Thyroid gland (tissue), 4 donors: ENCODE data around the gene COG2. TPM values are rescaled to one million over a fixed set of nuclear protein-coding genes. Genes with fewer than 3 reads are reported as not detected.
"Not testable (repeated sequence)": the region's sequence is repeated elsewhere in the genome, so short reads cannot be mapped to it uniquely, and the experiment has no call there.

Experiments
- DNase-seq, 2 donors: peaks; one replicate each; pipeline ENCODE4 v3.0.0-alpha.2; 2019
- H3K27ac ChIP-seq, 3 donors: fragments of 200-600 bp; sonication (generic); 1 replicate in 2 of 3; 2 replicates in 1 of 3; pipeline ENCODE4 v1.5.1; 2016 to 2019; ENCODE audit warnings: mild to moderate bottlenecking in 1 of 3, moderate library complexity in 1 of 3
- H3K27me3 ChIP-seq: fragments of 200-600 bp; sonication (generic); one replicate; pipeline ENCODE4 v1.5.1; 2019
- H3K36me3 ChIP-seq, 2 donors: fragments of 200-600 bp; sonication (generic); one replicate each; pipeline ENCODE4 v1.5.1; 2016 to 2019
- H3K4me1 ChIP-seq, 2 donors: fragments of 200-600 bp; sonication (generic); one replicate each; pipeline ENCODE4 v1.5.1; 2017 to 2019
- H3K4me3 ChIP-seq, 3 donors: fragments of 200-600 bp; sonication (generic); replicated peaks in 1 of 3; 1 replicate in 2 of 3; 2 replicates in 1 of 3; pipeline ENCODE4 v1.5.1; 2016; ENCODE audit warnings: mild to moderate bottlenecking in 1 of 3
- H3K9me3 ChIP-seq: fragments of 200-600 bp; sonication (generic); one replicate; pipeline ENCODE4 v1.5.1; 2017
- CTCF ChIP-seq, 6 experiments: fragments of 200-600 bp in 3 of 6; fragments of 450-650 bp in 3 of 6; sonication (generic) in 3 of 6; IDR thresholded peaks; one replicate each; pipeline ENCODE4 v1.5.1; 2016 to 2019; ENCODE audit warnings: antibody characterized with exemption in 6 of 6, mild to moderate bottlenecking in 2 of 6, inconsistent platforms in 1 of 6, moderate library complexity in 1 of 6
- POLR2A ChIP-seq, 2 donors: fragments of 450-650 bp; IDR thresholded peaks; one replicate each; pipeline ENCODE4 v1.6.1; 2017; ENCODE audit warnings: antibody characterized with exemption in 2 of 2, mild to moderate bottlenecking in 2 of 2, moderate library complexity in 1 of 2
- WGBS, 2 donors: methylation state at CpG; one replicate each; pipeline ENCODE4 v1.1.5; 2017; 5-methylcytosine and 5-hydroxymethylcytosine counted together
- intact Hi-C: fragments of 100-400 bp; cut with DNase I; formaldehyde crosslinking; loops from one replicate; pipeline ENCODE4 v1.15.1; 2023
- total RNA-seq, 4 donors: library from RNA; depleted of rRNA; stranded (reverse); fragments of >200 nt; gene quantifications; one replicate each; pipeline ENCODE4 v1.2.3, GENCODE V29; 2016

COG2 gene
- total RNA-seq, 4 donors from 2014 or later, result 36.3 to 48.1 (median 37.5) TPM

GRCh38 chr1:230717251-230717650 lies 75.0 kb downstream of the COG2 start:
- Histone ChIP-seq H3K27ac (no peak overlapping the region), H3K4me1 (peaks cover 0 to 7% of the 10 kb centered on the region in 2 donors), H3K4me3 (no peak overlapping the region), H3K27me3 (no peaks in the 10 kb centered on the region), H3K9me3 (no peaks in the 10 kb centered on the region), H3K36me3 (no peaks in the 10 kb centered on the region)
- TF ChIP-seq CTCF (IDR thresholded peaks at IDR 0.05), result no peak
- TF ChIP-seq POLR2A (IDR thresholded peaks at IDR 0.05), result no peak
- intact Hi-C loops, result no loop called here
- no peak for DNase-seq
- WGBS, 2 donors, result 62 to 84% methylated on average over 1 of the region's 1 CpG

- H3K27me3 ChIP-seq, DNase-seq, H3K27ac ChIP-seq, H3K4me1 ChIP-seq, H3K4me3 ChIP-seq, intact Hi-C loops, H3K36me3 ChIP-seq, H3K9me3 ChIP-seq: not testable (repeated sequence)
- 90 to 92% methylated on average over 3 of the region's 3 CpGs for WGBS, 2 donors
Measured at GRCh38 chr1:230721849-230722522, 79.7 kb downstream of the COG2 start.

GRCh38 chr1:230725256-230726012 lies 83.2 kb downstream of the COG2 start:
- H3K36me3 ChIP-seq, result no peaks in the 10 kb centered on the region
- no peak for TF ChIP-seq CTCF (IDR thresholded peaks at IDR 0.05)
- TF ChIP-seq POLR2A (IDR thresholded peaks at IDR 0.05), result no peak
- peaks cover 0 to 5% of the 10 kb centered on the region in 2 donors for H3K4me1 ChIP-seq
- intact Hi-C loops, result no loop called here
- no peaks in the 10 kb centered on the region for H3K9me3 ChIP-seq
- no peak for DNase-seq
- WGBS, 2 donors, result 68 to 71% methylated on average over 6 of the region's 6 CpGs
- no peak overlapping the region for H3K4me3 ChIP-seq
- no peak overlapping the region for H3K27ac ChIP-seq
- H3K27me3 ChIP-seq, result no peaks in the 10 kb centered on the region

- no peaks in the 10 kb centered on the region for H3K9me3 ChIP-seq
- DNase-seq, result no peak
- H3K4me3 ChIP-seq, result no peak overlapping the region
- intact Hi-C loops, result no loop called here
- peaks cover 0 to 5% of the 10 kb centered on the region in 2 donors for H3K4me1 ChIP-seq
- H3K27ac ChIP-seq, result no peak overlapping the region
- TF ChIP-seq CTCF (IDR thresholded peaks at IDR 0.05) (no peak), POLR2A (IDR thresholded peaks at IDR 0.05) (no peak)
- no peaks in the 10 kb centered on the region for H3K36me3 ChIP-seq
- 49 to 52% methylated on average over 6 of the region's 6 CpGs for WGBS, 2 donors
- no peaks in the 10 kb centered on the region for H3K27me3 ChIP-seq
Measured at GRCh38 chr1:230728710-230729392, 86.6 kb downstream of the COG2 start.

GRCh38 chr1:230730977-230731376 lies 88.7 kb downstream of the COG2 start:
- Histone ChIP-seq H3K4me1 (peaks cover 0 to 5% of the 10 kb centered on the region in 2 donors), H3K36me3 (no peaks in the 10 kb centered on the region), H3K27ac (no peak overlapping the region), H3K27me3 (no peaks in the 10 kb centered on the region), H3K9me3 (no peaks in the 10 kb centered on the region), H3K4me3 (no peak overlapping the region)
- DNase-seq, result no peak
- WGBS, 2 donors, result 61 to 65% methylated on average over 5 of the region's 5 CpGs
- intact Hi-C loops, result no loop called here
- no peak for TF ChIP-seq CTCF (IDR thresholded peaks at IDR 0.05)
- no peak for TF ChIP-seq POLR2A (IDR thresholded peaks at IDR 0.05)
